SK-N-SH (cell line): ENCODE results near the gene ENTPD3. TPM values are rescaled to one million over a fixed set of nuclear protein-coding genes. Genes with fewer than 3 reads are reported as not detected.

ENCODE experiments used
- CTCF ChIA-PET: fragments of 300-600, 350-600 bp; formaldehyde crosslinking; extraction: SDS; loops from one replicate; lab custom pipeline; 2021; lab: Yijun Ruan, JAX
- POLR2A ChIA-PET: fragments of 350-600 bp; sonication (Branson Sonifier 250); formaldehyde crosslinking; extraction: SDS; loops from one replicate; lab custom pipeline; 2020; ENCODE audit warnings: antibody characterized with exemption, inconsistent platforms; lab: Yijun Ruan, JAX
- DNase-seq: peaks from one replicate; pipeline ENCODE4 v3.0.0; 2012
- H2AFZ ChIP-seq: fragments of 200-600 bp; sonication (generic); 2 replicates; pipeline ENCODE4 v1.8.1; 2016; ENCODE audit warnings: antibody characterized with exemption, mild to moderate bottlenecking, low read depth
- H3F3A ChIP-seq: fragments of 200-600 bp; sonication (generic); replicated peaks from 2 replicates; pipeline ENCODE3; 2016; ENCODE audit warnings: antibody characterized with exemption, mild to moderate bottlenecking; ENCODE audit not compliant: insufficient read depth
- H3K27ac ChIP-seq, 2 experiments: fragments of 200-500 bp in 1 of 2; fragments of 200-600 bp in 1 of 2; sonication (Bioruptor generic) in 1 of 2; sonication (generic), shearing (Covaris generic) in 1 of 2; 2 replicates each; pipeline versions ENCODE4 v1.5.1 to v1.6.1; 2014 to 2016; ENCODE audit warnings: low read depth in 2 of 2, inconsistent platforms in 1 of 2, low read length in 1 of 2, mild to moderate bottlenecking in 1 of 2, mixed read lengths in 1 of 2
- H3K27me3 ChIP-seq: fragments of 200-600 bp; sonication (generic), shearing (Covaris generic); 2 replicates; pipeline ENCODE4 v1.6.1; 2016; ENCODE audit warnings: mixed run types; ENCODE audit not compliant: insufficient read depth
- H3K36me3 ChIP-seq, 2 experiments: fragments of 200-500 bp in 1 of 2; fragments of 200-600 bp in 1 of 2; sonication (Bioruptor generic) in 1 of 2; sonication (generic) in 1 of 2; replicated peaks in 1 of 2; 2 replicates each; pipeline versions ENCODE3 to v1.5.1; 2014 to 2016; ENCODE audit warnings: low read length in 1 of 2, mild to moderate bottlenecking in 1 of 2; ENCODE audit not compliant: insufficient read depth in 2 of 2, control insufficient read depth in 1 of 2
- H3K4me1 ChIP-seq, 2 experiments: fragments of 200-500 bp in 1 of 2; fragments of 200-600 bp in 1 of 2; sonication (Bioruptor generic) in 1 of 2; sonication (generic), shearing (Covaris generic) in 1 of 2; 2 replicates each; pipeline versions ENCODE4 v1.5.1 to v1.6.1; 2014 to 2016; ENCODE audit warnings: low read depth in 1 of 2, low read length in 1 of 2, mixed run types in 1 of 2; ENCODE audit not compliant: insufficient read depth in 2 of 2, control insufficient read depth in 1 of 2
- H3K4me2 ChIP-seq: fragments of 200-600 bp; sonication (generic), shearing (Covaris generic); 2 replicates; pipeline ENCODE4 v1.6.1; 2017; ENCODE audit warnings: mixed run types
- H3K4me3 ChIP-seq, 2 experiments: fragments of 200-500 bp in 1 of 2; fragments of 200-600 bp in 1 of 2; sonication (Bioruptor generic) in 1 of 2; sonication (generic), shearing (Covaris generic) in 1 of 2; 2 replicates each; pipeline versions ENCODE4 v1.5.1 to v1.8.1; 2014 to 2016; ENCODE audit warnings: low read depth in 2 of 2, inconsistent platforms in 1 of 2, low read length in 1 of 2, mild to moderate bottlenecking in 1 of 2, mixed read lengths in 1 of 2, moderate library complexity in 1 of 2
- H3K79me2 ChIP-seq: fragments of 200-600 bp; sonication (generic); 2 replicates; pipeline ENCODE4 v1.8.1; 2017; ENCODE audit warnings: mild to moderate bottlenecking; ENCODE audit not compliant: insufficient read depth
- H3K9ac ChIP-seq: fragments of 200-600 bp; sonication (generic); 2 replicates; pipeline ENCODE4 v1.6.1; 2017; ENCODE audit warnings: mixed run types
- H3K9me2 ChIP-seq: fragments of 200-600 bp; sonication (generic); 2 replicates; pipeline ENCODE4 v1.6.1; 2017; ENCODE audit warnings: mixed run types
- H3K9me3 ChIP-seq: fragments of 200-600 bp; sonication (generic); 2 replicates; pipeline ENCODE4 v1.6.1; 2017; ENCODE audit warnings: mixed run types, mild to moderate bottlenecking, moderate library complexity
- H4K20me1 ChIP-seq: fragments of 200-600 bp; sonication (generic); 2 replicates; pipeline ENCODE4 v1.6.1; 2017; ENCODE audit warnings: mild to moderate bottlenecking, mixed run types; ENCODE audit not compliant: insufficient read depth
- FOSL2 ChIP-seq: IDR thresholded peaks from 2 replicates; pipeline ENCODE4 v1.4.0; 2012; ENCODE audit warnings: low read depth, mild to moderate bottlenecking, moderate library complexity, borderline replicate concordance
- FOXM1 ChIP-seq: IDR thresholded peaks from 2 replicates; pipeline ENCODE4 v1.4.0; 2012; ENCODE audit warnings: low read depth, mild to moderate bottlenecking
- GATA2 ChIP-seq: sonication (generic); formaldehyde crosslinking; IDR thresholded peaks from 2 replicates; pipeline ENCODE4 v1.5.0; 2020; ENCODE audit warnings: mild to moderate bottlenecking, missing genetic modification reagents
- IRF3 ChIP-seq: fragments of 150-350 bp; IDR thresholded peaks from 2 replicates; pipeline ENCODE4 v1.6.1; 2016; ENCODE audit warnings: mild to moderate bottlenecking, low read depth, low read length
- MAX ChIP-seq: IDR thresholded peaks from 2 replicates; pipeline ENCODE4 v1.4.0; 2012; ENCODE audit warnings: low read depth
- MXI1 ChIP-seq: IDR thresholded peaks from 2 replicates; pipeline ENCODE4 v1.6.1; 2012; ENCODE audit warnings: mild to moderate bottlenecking, low read depth, low read length, improper control_type of control experiment
- NFIC ChIP-seq: IDR thresholded peaks from 2 replicates; pipeline ENCODE4 v1.4.0; 2012; ENCODE audit warnings: borderline replicate concordance
- NRF1 ChIP-seq: IDR thresholded peaks from 2 replicates; pipeline ENCODE4 v1.6.1; 2012; ENCODE audit warnings: low read depth, mild to moderate bottlenecking, low read length
- POLR2AphosphoS5 ChIP-seq: IDR thresholded peaks from 2 replicates; pipeline ENCODE4 v1.6.1; 2012; ENCODE audit warnings: low read depth, low read length
- RAD21 ChIP-seq: IDR thresholded peaks from 2 replicates; pipeline ENCODE4 v1.6.1; 2012; ENCODE audit warnings: mild to moderate bottlenecking, low read length
- RCOR1 ChIP-seq: fragments of 150-350 bp; IDR thresholded peaks from 2 replicates; pipeline ENCODE4 v1.6.1; 2017; ENCODE audit warnings: antibody characterized with exemption, low read length
- TCF12 ChIP-seq: IDR thresholded peaks from 2 replicates; pipeline ENCODE4 v1.4.0; 2012
- YY1 ChIP-seq: IDR thresholded peaks from 2 replicates; pipeline ENCODE4 v1.4.0; 2012; ENCODE audit warnings: low read depth, mild to moderate bottlenecking
- ZBTB33 ChIP-seq: IDR thresholded peaks from 2 replicates; pipeline ENCODE4 v1.4.0; 2012; ENCODE audit warnings: low read depth, borderline replicate concordance
- WGBS: methylation state at CpG from one replicate; pipeline ENCODE4 v1.1.6; 2017; ENCODE audit warnings: low lambda C conversion rate; 5-methylcytosine and 5-hydroxymethylcytosine counted together
- polyA plus RNA-seq, 3 experiments: library from polyadenylated mRNA; depleted of rRNA; stranded (reverse); fragments of >200 nt; gene quantifications; 2 replicates each; pipeline ENCODE4 v1.2.3, GENCODE V29; 2012
- TF ChIP-seq, protein P1 (sequence below): IDR thresholded peaks from 2 replicates; pipeline ENCODE4; 2012
- TF ChIP-seq, protein P2 (sequence below): IDR thresholded peaks from 2 replicates; pipeline ENCODE4 v1.4.0; 2012; ENCODE audit warnings: low read depth, borderline replicate concordance

ENTPD3 gene
- polyA plus RNA-seq, 1 of the 3 experiments (the other 2 are of a cell fraction): 0.02 TPM

DNA sequence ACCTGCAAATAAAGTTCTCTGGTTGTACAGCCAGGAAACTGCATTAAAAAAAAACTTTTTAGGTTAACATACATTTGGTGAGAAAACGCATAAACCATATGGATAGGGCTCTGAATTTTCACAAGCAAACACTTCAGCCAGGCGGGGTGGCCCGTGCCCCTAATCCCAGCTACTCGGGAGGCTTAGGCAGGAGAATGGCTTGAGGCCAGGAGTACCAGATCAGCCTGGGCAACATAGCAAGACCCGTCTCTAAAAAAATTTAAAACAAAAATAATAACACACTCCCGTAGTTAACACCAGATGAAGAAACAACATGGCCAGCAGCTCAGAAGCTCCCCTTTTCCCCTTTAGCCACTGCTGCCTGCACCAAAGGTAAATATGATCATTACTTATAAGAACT, 66.9 kb downstream of the ENTPD3 start:
- no peaks in the 10 kb centered on the region for H3F3A ChIP-seq
- peak overlapping the region; percentile 60; the same call in 1 of the 2 replicates for H3K9ac ChIP-seq
- peak overlapping the region in 1 of 2 experiments; percentile 88; a peak in 2 of 4 replicates for H3K27ac ChIP-seq
- 37% methylated on average over 6 of the region's 6 CpGs for WGBS
- peaks cover 10% of the 10 kb centered on the region for H4K20me1 ChIP-seq
- peaks cover 0 to 17% of the 10 kb centered on the region in 2 experiments; a peak in 2 of 4 replicates for H3K4me1 ChIP-seq
- no peaks in the 10 kb centered on the region for H3K9me3 ChIP-seq
- peaks cover 24% of the 10 kb centered on the region for H3K79me2 ChIP-seq
- no peaks in the 10 kb centered on the region for H3K27me3 ChIP-seq
- H3K4me2 ChIP-seq: peak overlapping the region; percentile 90
- DNase-seq: no peak
- H3K36me3 ChIP-seq: peaks cover 11 to 13% of the 10 kb centered on the region in 2 experiments
- no peaks in the 10 kb centered on the region for H3K9me2 ChIP-seq
- H2AFZ ChIP-seq: peak overlapping the region; percentile 87
- ChIA-PET CTCF (interaction anchor here (0.7 to 1.8 kb wide), 5 partner anchors 72 to 145 kb away, joined by 3 to 8 read pairs (median 6); partner anchors contain the start of gene EIF1B), POLR2A (interaction anchor here (0.6 to 2.6 kb wide), 3 partner anchors 11 to 261 kb away, joined by 3 to 12 read pairs (median 4); partner anchors contain the start of gene ZNF620)
- no peak for TF ChIP-seq POLR2AphosphoS5
- TF ChIP-seq TCF12: no peak
- no peak for TF ChIP-seq MAX
- TF ChIP-seq, protein P1, sequence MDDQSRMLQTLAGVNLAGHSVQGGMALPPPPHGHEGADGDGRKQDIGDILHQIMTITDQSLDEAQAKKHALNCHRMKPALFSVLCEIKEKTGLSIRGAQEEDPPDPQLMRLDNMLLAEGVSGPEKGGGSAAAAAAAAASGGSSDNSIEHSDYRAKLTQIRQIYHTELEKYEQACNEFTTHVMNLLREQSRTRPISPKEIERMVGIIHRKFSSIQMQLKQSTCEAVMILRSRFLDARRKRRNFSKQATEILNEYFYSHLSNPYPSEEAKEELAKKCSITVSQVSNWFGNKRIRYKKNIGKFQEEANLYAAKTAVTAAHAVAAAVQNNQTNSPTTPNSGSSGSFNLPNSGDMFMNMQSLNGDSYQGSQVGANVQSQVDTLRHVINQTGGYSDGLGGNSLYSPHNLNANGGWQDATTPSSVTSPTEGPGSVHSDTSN: no peak
- TF ChIP-seq YY1: no peak
- no peak for TF ChIP-seq RCOR1
- no peak for TF ChIP-seq NFIC
- TF ChIP-seq FOSL2: no peak
- no peak for TF ChIP-seq IRF3
- no peak for TF ChIP-seq GATA2
- no peak for TF ChIP-seq MXI1
- TF ChIP-seq, protein P2, sequence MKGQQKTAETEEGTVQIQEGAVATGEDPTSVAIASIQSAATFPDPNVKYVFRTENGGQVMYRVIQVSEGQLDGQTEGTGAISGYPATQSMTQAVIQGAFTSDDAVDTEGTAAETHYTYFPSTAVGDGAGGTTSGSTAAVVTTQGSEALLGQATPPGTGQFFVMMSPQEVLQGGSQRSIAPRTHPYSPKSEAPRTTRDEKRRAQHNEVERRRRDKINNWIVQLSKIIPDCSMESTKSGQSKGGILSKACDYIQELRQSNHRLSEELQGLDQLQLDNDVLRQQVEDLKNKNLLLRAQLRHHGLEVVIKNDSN: no peak
- TF ChIP-seq ZBTB33: no peak
- no peak for TF ChIP-seq RAD21
- no peak for TF ChIP-seq NRF1
- no peak for TF ChIP-seq FOXM1
- H3K4me3 ChIP-seq: peak overlapping the region; percentile 70 to 83
